Natural killer cell (primary cell): Measurements from ENCODE around the gene R3HDM4. TPM values are rescaled to one million over a fixed set of nuclear protein-coding genes. Genes with fewer than 3 reads are reported as not detected.

Experiments
- ATAC-seq, 3 donors: fragments of 150-1000 bp in 2 of 3; fragments of 200-7000 bp in 1 of 3; cut with Tn5 transposase; 1 replicate in 1 of 3; 2 replicates in 2 of 3; pipeline ENCODE4 v1.10.0; 2021; ENCODE audit warnings: mild to moderate bottlenecking in 2 of 3, moderate library complexity in 2 of 3
- DNase-seq, 2 donors: peaks; one replicate each; pipeline versions ENCODE4 v3.0.0 to v3.0.0-alpha.2; 2013 to 2021; ENCODE audit warnings: mixed read lengths in 1 of 2
- H3K27ac ChIP-seq: one replicate; pipeline ENCODE4 v1.5.1; 2013; ENCODE audit warnings: mild to moderate bottlenecking, low read length
- H3K27me3 ChIP-seq: one replicate; pipeline ENCODE4 v1.6.1; 2013; ENCODE audit warnings: low read length; ENCODE audit not compliant: control insufficient read depth, insufficient read depth
- H3K36me3 ChIP-seq: one replicate; pipeline ENCODE4 v1.6.1; 2013; ENCODE audit warnings: low read length; ENCODE audit not compliant: control insufficient read depth, insufficient read depth
- H3K4me1 ChIP-seq: one replicate; pipeline ENCODE4 v1.6.1; 2013; ENCODE audit warnings: low read length; ENCODE audit not compliant: control insufficient read depth, insufficient read depth
- H3K4me3 ChIP-seq: one replicate; pipeline ENCODE4 v1.5.1; 2013; ENCODE audit warnings: low read length
- H3K9me3 ChIP-seq: one replicate; pipeline ENCODE4 v1.6.1; 2013; ENCODE audit warnings: low read length; ENCODE audit not compliant: control insufficient read depth, insufficient read depth
- H3K27ac Mint-ChIP-seq, 2 donors: one replicate each; pipeline ENCODE4 v1.8.0; 2022; ENCODE audit warnings: mild to moderate bottlenecking in 2 of 2, mixed read lengths in 2 of 2, moderate library complexity in 1 of 2
- H3K27me3 Mint-ChIP-seq, 2 donors: one replicate each; pipeline ENCODE4 v1.8.0; 2022; ENCODE audit warnings: low read depth in 2 of 2, mixed read lengths in 2 of 2
- H3K36me3 Mint-ChIP-seq: one replicate; pipeline ENCODE4 v1.8.0; 2022; ENCODE audit warnings: mixed read lengths
- H3K4me1 Mint-ChIP-seq, 2 donors: one replicate each; pipeline ENCODE4 v1.8.0; 2022; ENCODE audit warnings: mixed read lengths in 2 of 2
- H3K4me3 Mint-ChIP-seq: one replicate; pipeline ENCODE4 v1.8.0; 2022; ENCODE audit warnings: mild to moderate bottlenecking, moderate library complexity, mixed read lengths
- H3K9me3 Mint-ChIP-seq, 2 donors: one replicate each; pipeline ENCODE4 v1.8.0; 2022; ENCODE audit warnings: mixed read lengths in 2 of 2
- WGBS: methylation state at CpG from one replicate; pipeline ENCODE4 v1.1.7; 2013; ENCODE audit warnings: missing lambda C conversion rate; ENCODE audit not compliant: insufficient coverage; 5-methylcytosine and 5-hydroxymethylcytosine counted together
- intact Hi-C: fragments of 100-400 bp; cut with micrococcal nuclease; formaldehyde crosslinking; loops from one replicate; pipeline ENCODE4 v1.14.2; 2022
- total RNA-seq, 4 donors: library from RNA; stranded (reverse); fragments of 120-200 nt in 1 of 4; gene quantifications; one replicate each; pipeline versions ENCODE4 v1.2.3 to v1.2.4, GENCODE V29; 2013 to 2022
- TF ChIP-seq, protein P1 (sequence below): fragments of 200-600 bp; IDR thresholded peaks from one replicate; pipeline ENCODE4 v1.8.0; 2022; ENCODE audit warnings: antibody characterized with exemption

R3HDM4 gene
- total RNA-seq, 3 donors from 2014 or later (not counting 1 experiment from before 2014, with no cell fraction given) = 88.7 to 106 (median 97.8) TPM

- DNase-seq (no peak), ATAC-seq (no peak)
- 95% methylated on average over 22 of the region's 22 CpGs for WGBS
- Histone ChIP-seq H3K36me3 (peaks cover 8% of the 10 kb centered on the region), H3K4me1 (peaks cover 20% of the 10 kb centered on the region), H3K4me3 (no peak overlapping the region), H3K9me3 (no peaks in the 10 kb centered on the region), H3K27ac (no peak overlapping the region), H3K27me3 (no peaks in the 10 kb centered on the region)
- Mint-ChIP-seq H3K4me1 (peaks cover 0 to 9% of the 10 kb centered on the region in 2 donors), H3K36me3 (no peaks in the 10 kb centered on the region), H3K27me3 (no peaks in the 10 kb centered on the region), H3K4me3 (no peak overlapping the region), H3K27ac (no peak overlapping the region), H3K9me3 (no peaks in the 10 kb centered on the region)
- TF ChIP-seq, protein P1, sequence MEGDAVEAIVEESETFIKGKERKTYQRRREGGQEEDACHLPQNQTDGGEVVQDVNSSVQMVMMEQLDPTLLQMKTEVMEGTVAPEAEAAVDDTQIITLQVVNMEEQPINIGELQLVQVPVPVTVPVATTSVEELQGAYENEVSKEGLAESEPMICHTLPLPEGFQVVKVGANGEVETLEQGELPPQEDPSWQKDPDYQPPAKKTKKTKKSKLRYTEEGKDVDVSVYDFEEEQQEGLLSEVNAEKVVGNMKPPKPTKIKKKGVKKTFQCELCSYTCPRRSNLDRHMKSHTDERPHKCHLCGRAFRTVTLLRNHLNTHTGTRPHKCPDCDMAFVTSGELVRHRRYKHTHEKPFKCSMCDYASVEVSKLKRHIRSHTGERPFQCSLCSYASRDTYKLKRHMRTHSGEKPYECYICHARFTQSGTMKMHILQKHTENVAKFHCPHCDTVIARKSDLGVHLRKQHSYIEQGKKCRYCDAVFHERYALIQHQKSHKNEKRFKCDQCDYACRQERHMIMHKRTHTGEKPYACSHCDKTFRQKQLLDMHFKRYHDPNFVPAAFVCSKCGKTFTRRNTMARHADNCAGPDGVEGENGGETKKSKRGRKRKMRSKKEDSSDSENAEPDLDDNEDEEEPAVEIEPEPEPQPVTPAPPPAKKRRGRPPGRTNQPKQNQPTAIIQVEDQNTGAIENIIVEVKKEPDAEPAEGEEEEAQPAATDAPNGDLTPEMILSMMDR = no peak
- intact Hi-C loops = no loop called here
Observed at GRCh38 chr19:873561-874041, 39.4 kb downstream of the R3HDM4 start.

- Histone ChIP-seq H3K4me1 (peaks cover 20% of the 10 kb centered on the region), H3K27ac (no peak overlapping the region), H3K4me3 (no peak overlapping the region), H3K36me3 (peaks cover 12% of the 10 kb centered on the region), H3K27me3 (no peaks in the 10 kb centered on the region), H3K9me3 (no peaks in the 10 kb centered on the region)
- ATAC-seq (peak; percentile 80 to 91 (median 88)), DNase-seq (peak in 1 of 2 donors; percentile 92)
- H3K27ac Mint-ChIP-seq = peak overlapping the region; percentile 48 to 70
- H3K4me1 Mint-ChIP-seq = peaks cover 0 to 9% of the 10 kb centered on the region in 2 donors
- H3K4me3 Mint-ChIP-seq = peak overlapping the region; percentile 56
- no peaks in the 10 kb centered on the region for H3K9me3 Mint-ChIP-seq
- no peaks in the 10 kb centered on the region for H3K27me3 Mint-ChIP-seq
- 78% methylated on average over 10 of the region's 13 CpGs for WGBS
- intact Hi-C loops = no loop called here
- TF ChIP-seq, protein P1 = no peak
- no peaks in the 10 kb centered on the region for H3K36me3 Mint-ChIP-seq
Observed at GRCh38 chr19:873084-873483, 39.9 kb downstream of the R3HDM4 start.

GRCh38 chr19:872266-872951 lies 40.6 kb downstream of the R3HDM4 start:
- Mint-ChIP-seq H3K4me1 (peaks cover 0 to 12% of the 10 kb centered on the region in 2 donors), H3K27me3 (no peaks in the 10 kb centered on the region), H3K4me3 (peak overlapping the region; percentile 17), H3K27ac (peak overlapping the region; percentile 48 to 70), H3K36me3 (no peaks in the 10 kb centered on the region), H3K9me3 (no peaks in the 10 kb centered on the region)
- WGBS = 68% methylated on average over 27 of the region's 27 CpGs
- Histone ChIP-seq H3K36me3 (peaks cover 19% of the 10 kb centered on the region), H3K9me3 (no peaks in the 10 kb centered on the region), H3K27ac (no peak overlapping the region), H3K4me1 (peaks cover 20% of the 10 kb centered on the region), H3K4me3 (no peak overlapping the region), H3K27me3 (no peaks in the 10 kb centered on the region)
- intact Hi-C loops = no loop called here
- TF ChIP-seq, protein P1 = no peak
- ATAC-seq = peak; percentile 60 to 77 (median 71)
- DNase-seq = peak in 1 of 2 donors; percentile 94
